ENCODE results near the gene CNOT2. TPM values are rescaled to one million over a fixed set of nuclear protein-coding genes. Genes with fewer than 3 reads are reported as not detected.
A peak's percentile ranks its signal among the peaks of the same experiment; 100 is the strongest.

CNOT2 gene
- total RNA-seq, 1 experiment from 2014 or later = 85.4 TPM

DNA sequence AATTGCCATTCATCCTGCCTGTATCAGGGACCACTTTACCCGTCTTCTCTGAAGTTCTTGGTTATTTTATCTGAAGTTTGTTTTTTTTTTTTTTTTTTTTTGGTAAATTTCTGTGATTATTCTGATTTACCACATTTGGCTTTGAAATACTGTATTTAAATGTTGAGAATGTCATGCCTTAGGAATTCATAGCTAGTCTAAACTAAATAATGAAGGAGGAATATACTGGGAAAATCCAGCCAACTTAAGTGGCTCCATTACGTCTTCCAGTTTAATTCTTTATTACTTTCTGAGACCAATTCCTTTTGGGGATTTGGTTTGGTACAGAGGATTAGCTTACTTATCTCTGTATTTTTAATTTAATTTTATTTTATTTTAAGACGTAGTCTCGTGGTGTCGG lies 62.6 kb downstream of the CNOT2 start:
- H3K36me3 ChIP-seq (ENCODE audit: low read depth) = peaks cover 9% of the 10 kb centered on the region; the same call in 1 of the 2 replicates
- no peaks in the 10 kb centered on the region for H3K27me3 ChIP-seq (ENCODE audit: insufficient read depth, low read depth)
- H3K79me2 ChIP-seq (ENCODE audit: low read depth) = peaks cover 31% of the 10 kb centered on the region
- CTCF ChIA-PET = no interaction called here
- H3K27ac ChIP-seq = no peak overlapping the region
- intact Hi-C loops (cut with micrococcal nuclease; ENCODE audit: unreplicated experiment) = no loop called here
- H3K9me3 ChIP-seq (ENCODE audit: insufficient read depth, low read depth) = no peaks in the 10 kb centered on the region
- H3K9me2 ChIP-seq (ENCODE audit: insufficient read depth) = no peaks in the 10 kb centered on the region
- DNase-seq = no peak
- no peaks in the 10 kb centered on the region for H3F3A ChIP-seq (ENCODE audit: insufficient read depth, low read depth)
- no TSS peak for BruUV-seq (replicated peaks)
- no peak overlapping the region for H3K4me2 ChIP-seq
- peaks cover 10% of the 10 kb centered on the region; the same call in 1 of the 2 replicates for H4K20me1 ChIP-seq (ENCODE audit: insufficient read depth)
- POLR2A ChIA-PET (ENCODE audit: unreplicated experiment) = no interaction called here
- no peaks in the 10 kb centered on the region for H3K4me1 ChIP-seq (replicated peaks; ENCODE audit: insufficient read depth)
- H2AFZ ChIP-seq = no peak overlapping the region
- no peak overlapping the region for H3K4me3 ChIP-seq
- TF ChIP-seq EZH2 (IDR thresholded peaks at IDR 0.05; ENCODE audit: low read depth) = no peak
- TF ChIP-seq, protein P1, sequence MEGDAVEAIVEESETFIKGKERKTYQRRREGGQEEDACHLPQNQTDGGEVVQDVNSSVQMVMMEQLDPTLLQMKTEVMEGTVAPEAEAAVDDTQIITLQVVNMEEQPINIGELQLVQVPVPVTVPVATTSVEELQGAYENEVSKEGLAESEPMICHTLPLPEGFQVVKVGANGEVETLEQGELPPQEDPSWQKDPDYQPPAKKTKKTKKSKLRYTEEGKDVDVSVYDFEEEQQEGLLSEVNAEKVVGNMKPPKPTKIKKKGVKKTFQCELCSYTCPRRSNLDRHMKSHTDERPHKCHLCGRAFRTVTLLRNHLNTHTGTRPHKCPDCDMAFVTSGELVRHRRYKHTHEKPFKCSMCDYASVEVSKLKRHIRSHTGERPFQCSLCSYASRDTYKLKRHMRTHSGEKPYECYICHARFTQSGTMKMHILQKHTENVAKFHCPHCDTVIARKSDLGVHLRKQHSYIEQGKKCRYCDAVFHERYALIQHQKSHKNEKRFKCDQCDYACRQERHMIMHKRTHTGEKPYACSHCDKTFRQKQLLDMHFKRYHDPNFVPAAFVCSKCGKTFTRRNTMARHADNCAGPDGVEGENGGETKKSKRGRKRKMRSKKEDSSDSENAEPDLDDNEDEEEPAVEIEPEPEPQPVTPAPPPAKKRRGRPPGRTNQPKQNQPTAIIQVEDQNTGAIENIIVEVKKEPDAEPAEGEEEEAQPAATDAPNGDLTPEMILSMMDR (conservative IDR thresholded peaks at IDR 0.05) = no peak

DNA sequence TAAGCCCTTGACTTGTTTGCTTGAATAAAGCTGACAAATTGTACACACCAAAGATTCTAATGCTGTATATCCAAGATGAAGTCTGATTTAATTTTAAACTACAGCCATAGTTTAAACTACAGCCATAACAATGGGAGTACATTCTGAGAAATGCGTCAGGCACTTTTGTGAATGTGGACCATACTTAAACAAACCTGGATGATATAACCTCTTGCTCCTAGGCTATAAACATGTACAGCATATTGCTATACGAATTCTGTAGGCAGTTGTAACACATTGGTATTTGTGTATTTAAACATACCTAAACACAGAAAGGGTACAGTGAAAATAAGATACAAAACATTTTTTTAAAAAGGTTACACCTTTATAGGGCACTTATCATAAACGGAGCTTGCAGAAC lies 63.4 kb downstream of the CNOT2 start:
- Histone ChIP-seq H3K36me3 (ENCODE audit: low read depth) (peaks cover 13% of the 10 kb centered on the region; the same call in 1 of the 2 replicates), H4K20me1 (ENCODE audit: insufficient read depth) (peaks cover 16% of the 10 kb centered on the region), H3K4me3 (no peak overlapping the region), H3K9me3 (ENCODE audit: insufficient read depth, low read depth) (no peaks in the 10 kb centered on the region), H3K27me3 (ENCODE audit: insufficient read depth, low read depth) (no peaks in the 10 kb centered on the region), H3K27ac (0 out of 2 replicates have a peak overlapping the region, but pooled peaks have one; percentile 1), H3F3A (ENCODE audit: insufficient read depth, low read depth) (no peaks in the 10 kb centered on the region), H2AFZ (no peak overlapping the region), H3K4me2 (no peak overlapping the region), H3K79me2 (ENCODE audit: low read depth) (peaks cover 37% of the 10 kb centered on the region), H3K4me1 (replicated peaks; ENCODE audit: insufficient read depth) (no peaks in the 10 kb centered on the region), H3K9me2 (ENCODE audit: insufficient read depth) (no peaks in the 10 kb centered on the region)
- POLR2A ChIA-PET (ENCODE audit: unreplicated experiment) = no interaction called here
- intact Hi-C loops (cut with micrococcal nuclease; ENCODE audit: unreplicated experiment) = no loop called here
- no peak for TF ChIP-seq EZH2 (IDR thresholded peaks at IDR 0.05; ENCODE audit: low read depth)
- TF ChIP-seq, protein P1 (conservative IDR thresholded peaks at IDR 0.05) = no peak
- no TSS peak for BruUV-seq (replicated peaks)
- DNase-seq = no peak
- CTCF ChIA-PET = no interaction called here

DNA sequence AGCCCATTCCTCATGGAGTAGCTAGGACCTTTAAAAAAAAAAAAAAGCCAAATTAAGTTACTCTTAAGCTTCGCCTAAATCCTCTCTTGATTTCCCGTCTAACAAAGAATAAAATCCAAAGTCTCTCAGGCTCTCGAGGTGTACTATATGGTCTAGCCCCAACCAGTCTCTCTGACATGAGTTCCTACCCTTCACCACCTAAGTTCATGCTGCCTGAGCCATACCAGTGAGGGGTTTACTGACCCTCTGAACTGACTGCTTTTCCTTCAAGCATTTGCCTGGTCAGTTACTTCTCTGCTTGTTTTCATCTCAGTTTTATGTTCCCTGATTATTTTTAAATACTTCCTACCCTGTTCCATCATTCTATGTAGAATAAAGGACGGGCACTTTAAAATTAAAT lies 64.6 kb downstream of the CNOT2 start:
- H2AFZ ChIP-seq = no peak overlapping the region
- ChIA-PET CTCF (no interaction called here), POLR2A (ENCODE audit: unreplicated experiment) (interaction anchor here (0.5 kb wide), 1 partner anchor 708 kb away, joined by 6 read pairs; no protein-coding TSS in a partner anchor)
- H3K27me3 ChIP-seq (ENCODE audit: insufficient read depth, low read depth) = no peaks in the 10 kb centered on the region
- H3K9me2 ChIP-seq (ENCODE audit: insufficient read depth) = no peaks in the 10 kb centered on the region
- TF ChIP-seq, protein P1 (conservative IDR thresholded peaks at IDR 0.05) = no peak
- no peak for TF ChIP-seq EZH2 (IDR thresholded peaks at IDR 0.05; ENCODE audit: low read depth)
- no peaks in the 10 kb centered on the region for H3K4me1 ChIP-seq (replicated peaks; ENCODE audit: insufficient read depth)
- no peak overlapping the region for H3K4me3 ChIP-seq
- no TSS peak for BruUV-seq (replicated peaks)
- H3K79me2 ChIP-seq (ENCODE audit: low read depth) = peaks cover 37% of the 10 kb centered on the region
- intact Hi-C loops (cut with micrococcal nuclease; ENCODE audit: unreplicated experiment) = no loop called here
- 0 out of 2 replicates have a peak, but pooled peaks cover 1% of the 10 kb centered on the region for H3F3A ChIP-seq (ENCODE audit: insufficient read depth, low read depth)
- H4K20me1 ChIP-seq (ENCODE audit: insufficient read depth) = peaks cover 18% of the 10 kb centered on the region
- peaks cover 13% of the 10 kb centered on the region; the same call in 1 of the 2 replicates for H3K36me3 ChIP-seq (ENCODE audit: low read depth)
- no peaks in the 10 kb centered on the region for H3K9me3 ChIP-seq (ENCODE audit: insufficient read depth, low read depth)
- no peak overlapping the region for H3K4me2 ChIP-seq
- no peak overlapping the region for H3K27ac ChIP-seq
- no peak for DNase-seq
